ENCODE data around the gene MINDY2.
"Not testable (repeated sequence)": the region's sequence is repeated elsewhere in the genome, so short reads cannot be mapped to it uniquely, and the experiment has no call there.

Gene MINDY2

GRCh38 chr15:58755956-58756355 is 15.1 kb upstream of the MINDY2 start:
- no peak for DNase-seq

GRCh38 chr15:58758141-58758540 is 13.0 kb upstream of the MINDY2 start:
- DNase-seq, result no peak

- DNase-seq, result no peak
These were observed 10.6 kb upstream of the MINDY2 start for GRCh38 chr15:58760385-58761009.

GRCh38 chr15:58761010-58761388 is 10.1 kb upstream of the MINDY2 start:
- no peak for DNase-seq

- no peak for DNase-seq
These were observed 8.8 kb upstream of the MINDY2 start for GRCh38 chr15:58762285-58762684.

GRCh38 chr15:58762731-58763130 is 8.4 kb upstream of the MINDY2 start:
- DNase-seq, result no peak

- no peak for DNase-seq
These were observed 6.6 kb upstream of the MINDY2 start for GRCh38 chr15:58764468-58764867.

GRCh38 chr15:58766290-58766689 is 4.8 kb upstream of the MINDY2 start:
- no peak for DNase-seq

GRCh38 chr15:58768601-58769004 is 2.5 kb upstream of the MINDY2 start:
- not testable (repeated sequence) for DNase-seq

- no peak for DNase-seq
These were observed 614 bp upstream of the MINDY2 start for GRCh38 chr15:58770519-58770856.

GRCh38 chr15:58771621-58772250 is 634 bp downstream of the MINDY2 start:
- DNase-seq, result no peak

GRCh38 chr15:58773024-58773423 is 1.9 kb downstream of the MINDY2 start:
- DNase-seq, result no peak

GRCh38 chr15:58775402-58775801 is 4.3 kb downstream of the MINDY2 start:
- DNase-seq, result no peak

- no peak for DNase-seq
These were observed 6.0 kb downstream of the MINDY2 start for GRCh38 chr15:58777107-58777506.

GRCh38 chr15:58779554-58779953 is 8.5 kb downstream of the MINDY2 start:
- no peak for DNase-seq

- DNase-seq, result no peak
These were observed 14.3 kb downstream of the MINDY2 start for GRCh38 chr15:58785355-58785754.

GRCh38 chr15:58788056-58788710 is 17.1 kb downstream of the MINDY2 start:
- DNase-seq, result no peak

GRCh38 chr15:58793862-58794261 is 22.8 kb downstream of the MINDY2 start:
- no peak for DNase-seq

- no peak for DNase-seq
These were observed 24.7 kb downstream of the MINDY2 start for GRCh38 chr15:58795825-58796224.

GRCh38 chr15:58797505-58797904 is 26.4 kb downstream of the MINDY2 start:
- no peak for DNase-seq

- no peak for DNase-seq
These were observed 34.0 kb downstream of the MINDY2 start for GRCh38 chr15:58805095-58805494.

GRCh38 chr15:58823267-58823666 is 52.2 kb downstream of the MINDY2 start:
- not testable (repeated sequence) for DNase-seq

GRCh38 chr15:58830556-58830955 is 59.5 kb downstream of the MINDY2 start:
- no peak for DNase-seq

- DNase-seq, result not testable (repeated sequence)
These were observed 62.8 kb downstream of the MINDY2 start for GRCh38 chr15:58833681-58834426.

Data from activated T-cell treated with anti-CD3 and anti-CD28 coated beads for 4 hours (primary cell).